ENCODE data around the gene SEMA5A. TPM values are rescaled to one million over a fixed set of nuclear protein-coding genes. Genes with fewer than 3 reads are reported as not detected.
A peak's percentile ranks its signal among the peaks of the same experiment; 100 is the strongest.

SEMA5A gene
- total and polyA plus RNA-seq, 2 donors (not counting 1 experiment from before 2014, with no cell fraction given), result not detected

DNA sequence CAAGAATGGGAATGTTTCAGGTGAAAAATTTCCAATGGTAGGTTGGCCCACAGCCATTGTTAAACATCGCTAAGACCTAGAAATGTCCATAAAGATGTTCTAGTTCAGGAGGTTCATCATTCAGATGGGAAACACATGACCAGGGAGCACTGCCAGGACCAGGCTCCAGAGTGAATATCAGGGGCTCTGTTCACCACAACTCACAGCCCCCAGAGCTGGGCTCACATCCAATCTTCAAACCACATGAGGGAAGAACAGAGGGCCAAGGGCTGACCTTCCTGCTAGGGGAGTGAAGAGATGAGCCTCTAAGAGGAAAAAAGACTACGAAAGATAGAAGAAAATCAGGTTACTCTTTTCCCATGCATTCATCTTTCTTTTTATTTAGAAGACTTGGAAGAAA, 205.8 kb downstream of the SEMA5A start:
- no peaks in the 10 kb centered on the region for H3K4me1 ChIP-seq (ENCODE audit: control insufficient read depth in 2 of 2, insufficient read depth in 2 of 2, low read length in 2 of 2)
- H3K9ac ChIP-seq (ENCODE audit: low read length), result no peak overlapping the region
- H2AFZ ChIP-seq (ENCODE audit: insufficient read depth, low read depth, low read length, poor library complexity, severe bottlenecking), result no peak overlapping the region
- no peaks in the 10 kb centered on the region for H3K36me3 ChIP-seq (replicated peaks in 1 of 2; ENCODE audit: control extremely low read depth in 1 of 2, control insufficient read depth in 1 of 2, extremely low read depth in 1 of 2, insufficient read depth in 2 of 2, low read length in 1 of 2)
- no peaks in the 10 kb centered on the region for H3K27me3 ChIP-seq (replicated peaks in 1 of 4; ENCODE audit: control extremely low read depth in 1 of 4, control insufficient read depth in 3 of 4, insufficient read depth in 4 of 4, low read length in 3 of 4)
- no peaks in the 10 kb centered on the region for H4K20me1 ChIP-seq (ENCODE audit: control insufficient read depth, insufficient read depth, low read length, poor library complexity, severe bottlenecking)
- no CpG with 5 or more reads among the region's 2 CpGs for WGBS (ENCODE audit: insufficient coverage)
- Mint-ChIP-seq H3K27me3 (no peaks in the 10 kb centered on the region), H3K9me3 (ENCODE audit: insufficient read depth) (no peaks in the 10 kb centered on the region), H3K27ac (no peak overlapping the region), H3K4me1 (no peaks in the 10 kb centered on the region), H3K4me3 (no peak overlapping the region)
- H3K27ac ChIP-seq (ENCODE audit: low read length in 2 of 2), result no peak overlapping the region
- intact Hi-C loops (cut with micrococcal nuclease), result no loop called here
- DNase-seq, result no peak
- no peak overlapping the region for H3K4me3 ChIP-seq (ENCODE audit: control extremely low read depth in 1 of 5, extremely low read depth in 1 of 5, insufficient read depth in 1 of 5, low read depth in 2 of 5, low read length in 4 of 5)
- ChIA-PET CTCF (no interaction called here), POLR2A (no interaction called here)
- ATAC-seq (ENCODE audit: low read depth), result no peak
- TF ChIP-seq, protein P1, sequence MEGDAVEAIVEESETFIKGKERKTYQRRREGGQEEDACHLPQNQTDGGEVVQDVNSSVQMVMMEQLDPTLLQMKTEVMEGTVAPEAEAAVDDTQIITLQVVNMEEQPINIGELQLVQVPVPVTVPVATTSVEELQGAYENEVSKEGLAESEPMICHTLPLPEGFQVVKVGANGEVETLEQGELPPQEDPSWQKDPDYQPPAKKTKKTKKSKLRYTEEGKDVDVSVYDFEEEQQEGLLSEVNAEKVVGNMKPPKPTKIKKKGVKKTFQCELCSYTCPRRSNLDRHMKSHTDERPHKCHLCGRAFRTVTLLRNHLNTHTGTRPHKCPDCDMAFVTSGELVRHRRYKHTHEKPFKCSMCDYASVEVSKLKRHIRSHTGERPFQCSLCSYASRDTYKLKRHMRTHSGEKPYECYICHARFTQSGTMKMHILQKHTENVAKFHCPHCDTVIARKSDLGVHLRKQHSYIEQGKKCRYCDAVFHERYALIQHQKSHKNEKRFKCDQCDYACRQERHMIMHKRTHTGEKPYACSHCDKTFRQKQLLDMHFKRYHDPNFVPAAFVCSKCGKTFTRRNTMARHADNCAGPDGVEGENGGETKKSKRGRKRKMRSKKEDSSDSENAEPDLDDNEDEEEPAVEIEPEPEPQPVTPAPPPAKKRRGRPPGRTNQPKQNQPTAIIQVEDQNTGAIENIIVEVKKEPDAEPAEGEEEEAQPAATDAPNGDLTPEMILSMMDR (IDR thresholded peaks at IDR 0.05), result no peak
- TF ChIP-seq EZH2 (IDR thresholded peaks at IDR 0.05; ENCODE audit: borderline replicate concordance, insufficient read depth, low read depth, low read length, poor library complexity, severe bottlenecking), result no peak
- H3K9me3 ChIP-seq (ENCODE audit: control extremely low read depth in 1 of 3, control insufficient read depth in 2 of 3, insufficient read depth in 1 of 3, low read length in 2 of 3), result peaks cover 0 to under 1% (median 0%) of the 10 kb centered on the region in 3 donors
- no peak overlapping the region for H3K4me2 ChIP-seq (replicated peaks; ENCODE audit: low read depth, low read length, poor library complexity, severe bottlenecking)
- H3K79me2 ChIP-seq (ENCODE audit: control insufficient read depth, insufficient read depth, low read length), result no peaks in the 10 kb centered on the region

DNA sequence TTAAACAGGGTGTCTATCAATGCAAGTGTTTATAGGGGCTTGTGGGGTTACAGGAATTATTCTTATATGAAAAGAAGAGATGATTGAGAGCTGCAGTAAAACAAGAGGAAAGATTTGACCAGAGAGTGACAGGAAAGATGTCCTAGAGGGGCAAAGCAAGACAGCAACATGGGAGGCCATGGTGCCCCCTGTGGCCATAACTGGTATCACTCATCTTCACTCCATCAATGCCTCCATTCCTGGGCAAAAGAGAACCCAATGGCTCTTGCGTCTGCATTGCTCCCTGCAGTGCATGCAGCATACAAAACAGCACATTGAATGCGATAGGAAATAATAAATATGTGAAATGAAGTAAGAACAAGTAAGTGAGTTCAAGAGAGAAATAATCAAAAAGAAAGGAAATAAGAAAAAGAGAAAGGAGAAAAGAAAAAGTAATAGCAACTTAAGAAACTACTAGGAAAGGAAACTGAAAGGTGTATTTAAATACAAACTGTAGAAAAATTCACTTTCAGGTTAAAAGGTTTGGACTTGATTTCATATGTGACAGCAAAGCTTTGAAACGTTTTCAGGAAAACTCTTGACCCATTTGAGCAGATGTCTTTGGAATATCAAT, 206.6 kb downstream of the SEMA5A start:
- no peak overlapping the region for H3K27ac Mint-ChIP-seq
- CTCF ChIA-PET, result no interaction called here
- H4K20me1 ChIP-seq (ENCODE audit: control insufficient read depth, insufficient read depth, low read length, poor library complexity, severe bottlenecking), result no peaks in the 10 kb centered on the region
- no peaks in the 10 kb centered on the region for H3K27me3 ChIP-seq (replicated peaks in 1 of 4; ENCODE audit: control extremely low read depth in 1 of 4, control insufficient read depth in 3 of 4, insufficient read depth in 4 of 4, low read length in 3 of 4)
- no peak overlapping the region for H3K27ac ChIP-seq (ENCODE audit: low read length in 2 of 2)
- TF ChIP-seq EZH2 (IDR thresholded peaks at IDR 0.05; ENCODE audit: borderline replicate concordance, insufficient read depth, low read depth, low read length, poor library complexity, severe bottlenecking), result no peak
- TF ChIP-seq, protein P1 (IDR thresholded peaks at IDR 0.05), result peak; percentile 10
- no peak overlapping the region for H3K4me2 ChIP-seq (replicated peaks; ENCODE audit: low read depth, low read length, poor library complexity, severe bottlenecking)
- POLR2A ChIA-PET, result no interaction called here
- no peaks in the 10 kb centered on the region for H3K36me3 ChIP-seq (replicated peaks in 1 of 2; ENCODE audit: control extremely low read depth in 1 of 2, control insufficient read depth in 1 of 2, extremely low read depth in 1 of 2, insufficient read depth in 2 of 2, low read length in 1 of 2)
- DNase-seq (no peak), ATAC-seq (ENCODE audit: low read depth) (no peak)
- no peaks in the 10 kb centered on the region for H3K4me1 ChIP-seq (ENCODE audit: control insufficient read depth in 2 of 2, insufficient read depth in 2 of 2, low read length in 2 of 2)
- no peak overlapping the region for H2AFZ ChIP-seq (ENCODE audit: insufficient read depth, low read depth, low read length, poor library complexity, severe bottlenecking)
- no CpG with 5 or more reads among the region's 3 CpGs for WGBS (ENCODE audit: insufficient coverage)
- no peaks in the 10 kb centered on the region for H3K27me3 Mint-ChIP-seq
- intact Hi-C loops (cut with micrococcal nuclease), result no loop called here
- H3K79me2 ChIP-seq (ENCODE audit: control insufficient read depth, insufficient read depth, low read length), result no peaks in the 10 kb centered on the region
- H3K4me3 ChIP-seq (ENCODE audit: control extremely low read depth in 1 of 5, extremely low read depth in 1 of 5, insufficient read depth in 1 of 5, low read depth in 2 of 5, low read length in 4 of 5), result no peak overlapping the region
- H3K4me1 Mint-ChIP-seq, result no peaks in the 10 kb centered on the region
- no peak overlapping the region for H3K9ac ChIP-seq (ENCODE audit: low read length)
- peaks cover 0 to 2% (median 0%) of the 10 kb centered on the region in 3 donors for H3K9me3 ChIP-seq (ENCODE audit: control extremely low read depth in 1 of 3, control insufficient read depth in 2 of 3, insufficient read depth in 1 of 3, low read length in 2 of 3)
- no peak overlapping the region for H3K4me3 Mint-ChIP-seq
- no peaks in the 10 kb centered on the region for H3K9me3 Mint-ChIP-seq (ENCODE audit: insufficient read depth)

All from B cell (primary cell).